GM23248 (cell line): ENCODE measurements around the gene ATP5IF1.

Experiments used
- EZH2 ChIP-seq: fragments of 200-600 bp; sonication (generic); IDR thresholded peaks from 2 replicates; pipeline ENCODE4 v1.6.1; 2018; ENCODE audit warnings: antibody characterized with exemption, mild to moderate bottlenecking; ENCODE audit not compliant: insufficient read depth, poor library complexity, severe bottlenecking
- EZH2phosphoT487 ChIP-seq: fragments of 200-600 bp; sonication (generic); IDR thresholded peaks from 2 replicates; pipeline ENCODE4 v1.6.1; 2018; ENCODE audit warnings: antibody characterized with exemption, moderate library complexity, mild to moderate bottlenecking, low read depth; ENCODE audit not compliant: insufficient read depth

GRCh38 chr1:28265577-28265976 lies 29.7 kb downstream of the ATP5IF1 start:
- no peak for TF ChIP-seq EZH2
- TF ChIP-seq EZH2phosphoT487, result no peak
